Mesenchymal stem cell (in vitro differentiated cells and primary cell): ENCODE results near the gene PPP2R5B.

Source experiments
- DNase-seq: peaks from one replicate; pipeline ENCODE4 v3.0.0-alpha.2; 2013
- H2AFZ ChIP-seq: one replicate; pipeline ENCODE4 v1.6.1; 2013; ENCODE audit warnings: low read depth, mild to moderate bottlenecking, control low read depth, inconsistent platforms, low read length, moderate library complexity
- H2AK5ac ChIP-seq: 2 replicates; pipeline ENCODE4 v1.6.1; 2013; ENCODE audit warnings: low read length, moderate library complexity, mild to moderate bottlenecking, inconsistent platforms; ENCODE audit not compliant: severe bottlenecking
- H2BK120ac ChIP-seq: one replicate; pipeline ENCODE4 v1.6.1; 2013; ENCODE audit warnings: low read depth, mild to moderate bottlenecking, inconsistent platforms, low read length, moderate library complexity
- H2BK12ac ChIP-seq, 2 experiments: one replicate each; pipeline ENCODE4 v1.6.1; 2013; ENCODE audit warnings: inconsistent platforms in 2 of 2, low read length in 2 of 2, mild to moderate bottlenecking in 2 of 2, moderate library complexity in 2 of 2, control low read depth in 1 of 2
- H2BK15ac ChIP-seq: one replicate; pipeline ENCODE4 v1.6.1; 2013; ENCODE audit warnings: mild to moderate bottlenecking, low read depth, inconsistent platforms; ENCODE audit not compliant: poor library complexity, severe bottlenecking
- H2BK5ac ChIP-seq: 2 replicates; pipeline ENCODE4 v1.6.1; 2013; ENCODE audit warnings: low read depth, mild to moderate bottlenecking, low read length, control low read depth, inconsistent platforms; ENCODE audit not compliant: poor library complexity, severe bottlenecking
- H3K14ac ChIP-seq, 2 experiments: one replicate each; pipeline ENCODE4 v1.6.1; 2013; ENCODE audit warnings: inconsistent platforms in 2 of 2, low read length in 2 of 2, control low read depth in 1 of 2, mild to moderate bottlenecking in 1 of 2, moderate library complexity in 1 of 2
- H3K18ac ChIP-seq, 2 experiments: one replicate each; pipeline ENCODE4 v1.6.1; 2013; ENCODE audit warnings: inconsistent platforms in 2 of 2, low read length in 2 of 2, control low read depth in 1 of 2, low read depth in 1 of 2, mild to moderate bottlenecking in 1 of 2
- H3K23ac ChIP-seq, 2 experiments: one replicate each; pipeline ENCODE4 v1.6.1; 2013; ENCODE audit warnings: inconsistent platforms in 2 of 2, low read length in 2 of 2, mild to moderate bottlenecking in 2 of 2, moderate library complexity in 2 of 2, control low read depth in 1 of 2
- H3K27ac ChIP-seq: 2 replicates; pipeline ENCODE4 v1.5.1; 2013; ENCODE audit warnings: mild to moderate bottlenecking, moderate library complexity, low read length, control low read depth, inconsistent platforms; ENCODE audit not compliant: poor library complexity, severe bottlenecking
- H3K27me3 ChIP-seq, 2 experiments: 2 replicates each; pipeline versions ENCODE4 v1.6.1 to v1.7.0; 2013; ENCODE audit warnings: low read length in 2 of 2, mild to moderate bottlenecking in 2 of 2, moderate library complexity in 2 of 2, control low read depth in 1 of 2, inconsistent platforms in 1 of 2; ENCODE audit not compliant: control insufficient read depth in 1 of 2, insufficient read depth in 1 of 2
- H3K36me3 ChIP-seq, 2 experiments: 2 replicates each; pipeline versions ENCODE4 v1.6.1 to v1.7.0; 2013; ENCODE audit warnings: low read length in 2 of 2, control low read depth in 1 of 2, inconsistent platforms in 1 of 2, low read depth in 1 of 2, mild to moderate bottlenecking in 1 of 2; ENCODE audit not compliant: insufficient read depth in 2 of 2, control insufficient read depth in 1 of 2
- H3K4ac ChIP-seq, 2 experiments: one replicate each; pipeline ENCODE4 v1.6.1; 2013; ENCODE audit warnings: inconsistent platforms in 2 of 2, low read length in 2 of 2, mild to moderate bottlenecking in 2 of 2, moderate library complexity in 2 of 2, control low read depth in 1 of 2, low read depth in 1 of 2
- H3K4me1 ChIP-seq: 2 replicates; pipeline ENCODE4 v1.6.1; 2013; ENCODE audit warnings: low read depth, low read length, control low read depth; ENCODE audit not compliant: control insufficient read depth, insufficient read depth
- H3K4me2 ChIP-seq: 2 replicates; pipeline ENCODE4 v1.6.1; 2013; ENCODE audit warnings: low read length, mild to moderate bottlenecking, inconsistent platforms; ENCODE audit not compliant: poor library complexity, severe bottlenecking
- H3K4me3 ChIP-seq, 2 experiments: 2 replicates each; pipeline versions ENCODE4 v1.5.1 to v1.7.0; 2013; ENCODE audit warnings: low read length in 2 of 2, mild to moderate bottlenecking in 2 of 2, control low read depth in 1 of 2, low read depth in 1 of 2; ENCODE audit not compliant: insufficient read depth in 1 of 2
- H3K79me1 ChIP-seq: replicated peaks from 2 replicates; pipeline ENCODE4 v1.6.1; 2013; ENCODE audit warnings: mild to moderate bottlenecking, control low read depth, low read length, inconsistent platforms; ENCODE audit not compliant: poor library complexity, severe bottlenecking
- H3K9ac ChIP-seq: 2 replicates; pipeline ENCODE4 v1.7.0; 2013; ENCODE audit warnings: mild to moderate bottlenecking, low read length, moderate library complexity
- H3K9me3 ChIP-seq: 2 replicates; pipeline ENCODE4 v1.7.0; 2013; ENCODE audit warnings: mild to moderate bottlenecking, low read length; ENCODE audit not compliant: control insufficient read depth
- H4K8ac ChIP-seq: one replicate; pipeline ENCODE4 v1.6.1; 2013; ENCODE audit warnings: inconsistent platforms, mild to moderate bottlenecking, low read length, moderate library complexity
- H4K91ac ChIP-seq: one replicate; pipeline ENCODE4 v1.6.1; 2013; ENCODE audit warnings: mild to moderate bottlenecking, low read length, inconsistent platforms
- WGBS: methylation state at CpG from one replicate; pipeline ENCODE4 v1.1.7; 2013; ENCODE audit warnings: mixed read lengths; 5-methylcytosine and 5-hydroxymethylcytosine counted together

The PPP2R5B gene

DNA sequence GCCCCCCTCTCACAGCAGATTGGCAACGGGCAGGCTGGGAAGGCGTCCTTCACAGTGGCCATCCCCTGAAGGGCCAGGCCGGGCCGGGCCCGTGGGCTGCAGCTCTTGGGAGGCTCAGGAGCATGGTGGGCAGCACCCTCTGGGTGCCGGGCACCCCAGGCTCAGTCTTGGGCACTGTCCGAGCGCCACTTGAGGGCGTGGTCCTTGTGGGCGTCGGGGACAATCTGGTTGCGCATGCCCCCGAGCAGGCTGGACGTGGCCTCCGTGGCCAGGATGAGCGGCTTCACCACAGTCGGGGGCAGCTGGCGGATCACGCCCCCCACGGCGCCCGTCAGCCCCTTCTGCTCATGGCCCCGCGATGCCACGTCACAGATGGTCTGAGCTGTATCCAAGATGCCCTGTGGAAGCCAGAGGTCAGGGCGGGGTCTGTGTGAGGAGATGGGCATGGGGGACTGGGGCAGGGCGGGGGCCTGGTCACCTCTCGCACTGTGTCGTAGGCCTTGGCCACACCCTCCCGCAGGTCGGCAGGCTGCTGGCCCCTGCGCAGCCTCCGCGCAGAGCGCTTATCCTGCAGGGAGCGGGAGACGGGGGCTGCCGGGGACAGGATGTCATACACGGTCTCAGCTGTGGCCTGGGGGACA is 29.6 kb upstream of the PPP2R5B start:
- Histone ChIP-seq H3K14ac (no peak overlapping the region), H3K9me3 (no peaks in the 10 kb centered on the region), H2BK12ac (no peak overlapping the region), H3K4me3 (no peak overlapping the region), H3K4me2 (no peak overlapping the region), H3K4ac (no peak overlapping the region), H2BK15ac (no peak overlapping the region), H4K91ac (no peak overlapping the region), H4K8ac (no peak overlapping the region), H3K18ac (no peak overlapping the region), H3K9ac (no peak overlapping the region), H3K23ac (no peak overlapping the region), H3K27ac (no peak overlapping the region), H2BK5ac (no peak overlapping the region), H2AFZ (no peak overlapping the region), H3K36me3 (peaks cover 47 to 51% of the 10 kb centered on the region in 2 experiments), H3K4me1 (peaks cover 14% of the 10 kb centered on the region), H2BK120ac (no peak overlapping the region), H2AK5ac (no peak overlapping the region), H3K79me1 (peaks cover 1% of the 10 kb centered on the region), H3K27me3 (no peaks in the 10 kb centered on the region)
- 94% methylated on average over 39 of the region's 39 CpGs for WGBS
- DNase-seq, result no peak

DNA sequence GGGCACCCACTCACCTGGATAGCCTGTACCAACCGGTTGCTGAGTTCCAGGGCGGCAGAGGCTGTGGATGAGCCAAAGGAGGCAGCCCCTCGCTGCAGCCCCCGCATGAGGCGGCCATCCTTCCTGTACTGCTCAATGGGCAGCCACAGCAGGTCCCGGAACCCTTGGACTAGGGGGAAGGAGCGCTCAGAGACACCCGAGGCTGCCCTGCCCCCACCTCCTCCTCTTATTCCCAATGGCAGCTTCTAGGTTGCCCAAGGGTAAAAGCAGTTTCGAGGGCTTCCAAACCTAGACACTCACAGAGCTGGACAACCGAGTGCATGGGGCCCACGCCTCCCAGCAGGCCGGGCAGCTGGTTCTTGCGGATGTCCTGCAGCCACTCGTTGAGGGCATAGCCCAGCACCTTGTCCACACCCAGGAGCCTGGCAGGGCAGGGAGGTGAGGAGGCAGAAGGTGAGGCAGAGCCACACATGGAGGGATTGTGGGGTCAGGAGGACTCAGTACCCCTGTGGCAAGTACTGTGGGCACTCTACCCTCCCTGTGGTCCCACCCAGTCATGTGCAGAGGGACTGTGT is 28.0 kb upstream of the PPP2R5B start:
- H2BK120ac ChIP-seq, result no peak overlapping the region
- H3K4me2 ChIP-seq, result no peak overlapping the region
- no peak overlapping the region for H3K4ac ChIP-seq
- H2BK15ac ChIP-seq, result no peak overlapping the region
- H3K23ac ChIP-seq, result no peak overlapping the region
- H4K8ac ChIP-seq, result no peak overlapping the region
- H2BK12ac ChIP-seq, result no peak overlapping the region
- H3K9me3 ChIP-seq, result no peaks in the 10 kb centered on the region
- no peak overlapping the region for H3K18ac ChIP-seq
- no peak overlapping the region for H4K91ac ChIP-seq
- no peak overlapping the region for H3K14ac ChIP-seq
- no peak overlapping the region for H3K4me3 ChIP-seq
- 91% methylated on average over 14 of the region's 14 CpGs for WGBS
- no peak overlapping the region for H3K9ac ChIP-seq
- peaks cover 63 to 67% of the 10 kb centered on the region in 2 experiments for H3K36me3 ChIP-seq
- H3K27ac ChIP-seq, result no peak overlapping the region
- peaks cover 2% of the 10 kb centered on the region for H3K79me1 ChIP-seq
- H3K27me3 ChIP-seq, result no peaks in the 10 kb centered on the region
- H2BK5ac ChIP-seq, result no peak overlapping the region
- H2AK5ac ChIP-seq, result no peak overlapping the region
- peaks cover 17% of the 10 kb centered on the region for H3K4me1 ChIP-seq
- no peak for DNase-seq
- no peak overlapping the region for H2AFZ ChIP-seq

DNA sequence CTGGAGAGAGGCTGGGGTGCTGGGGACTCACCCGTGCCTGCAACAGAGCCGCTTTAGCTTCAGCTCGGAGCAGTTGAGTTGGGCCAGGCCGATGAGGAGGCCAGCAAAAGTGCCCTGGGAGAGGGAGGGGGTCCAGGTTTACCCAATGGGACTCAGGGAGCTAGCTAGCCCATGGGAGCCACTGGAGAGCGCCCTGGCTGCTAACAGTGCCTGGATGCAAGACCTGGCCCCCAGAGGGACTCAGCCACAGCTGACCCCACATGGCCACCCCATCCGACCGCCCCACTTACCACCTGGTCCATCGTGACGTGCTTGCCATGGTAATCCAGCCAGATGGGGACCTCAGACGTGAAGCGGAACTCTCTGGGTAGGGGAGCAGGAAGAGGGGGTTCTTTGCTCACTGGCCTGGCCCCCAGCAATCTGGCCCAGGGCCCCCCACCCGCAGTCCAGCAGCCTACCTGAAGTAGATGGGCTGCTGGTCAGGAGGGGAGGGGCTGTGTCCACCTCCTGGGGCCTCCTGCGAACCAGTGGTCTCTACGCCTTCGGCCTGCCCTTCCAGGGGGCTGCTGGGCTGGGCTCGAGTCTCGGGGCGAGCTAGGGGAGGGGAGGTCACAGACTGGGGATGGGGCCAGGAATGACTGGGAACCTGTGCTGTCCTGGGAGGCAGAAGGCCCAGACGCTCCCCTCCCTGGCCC is 27.0 kb upstream of the PPP2R5B start:
- no peak overlapping the region for H3K18ac ChIP-seq
- H3K14ac ChIP-seq, result no peak overlapping the region
- H3K4me2 ChIP-seq, result no peak overlapping the region
- peaks cover 71 to 77% of the 10 kb centered on the region in 2 experiments for H3K36me3 ChIP-seq
- H2AFZ ChIP-seq, result no peak overlapping the region
- no peak overlapping the region for H2BK12ac ChIP-seq
- no peak overlapping the region for H3K4me3 ChIP-seq
- no peak overlapping the region for H3K4ac ChIP-seq
- H2BK5ac ChIP-seq, result no peak overlapping the region
- 96% methylated on average over 18 of the region's 19 CpGs for WGBS
- no peaks in the 10 kb centered on the region for H3K9me3 ChIP-seq
- H3K79me1 ChIP-seq, result peaks cover 3% of the 10 kb centered on the region
- H3K4me1 ChIP-seq, result peaks cover 17% of the 10 kb centered on the region
- H2BK120ac ChIP-seq, result no peak overlapping the region
- no peak overlapping the region for H3K27ac ChIP-seq
- no peak overlapping the region for H2BK15ac ChIP-seq
- DNase-seq, result no peak
- H3K23ac ChIP-seq, result no peak overlapping the region
- no peak overlapping the region for H3K9ac ChIP-seq
- no peaks in the 10 kb centered on the region for H3K27me3 ChIP-seq
- no peak overlapping the region for H4K8ac ChIP-seq
- no peak overlapping the region for H2AK5ac ChIP-seq
- no peak overlapping the region for H4K91ac ChIP-seq

DNA sequence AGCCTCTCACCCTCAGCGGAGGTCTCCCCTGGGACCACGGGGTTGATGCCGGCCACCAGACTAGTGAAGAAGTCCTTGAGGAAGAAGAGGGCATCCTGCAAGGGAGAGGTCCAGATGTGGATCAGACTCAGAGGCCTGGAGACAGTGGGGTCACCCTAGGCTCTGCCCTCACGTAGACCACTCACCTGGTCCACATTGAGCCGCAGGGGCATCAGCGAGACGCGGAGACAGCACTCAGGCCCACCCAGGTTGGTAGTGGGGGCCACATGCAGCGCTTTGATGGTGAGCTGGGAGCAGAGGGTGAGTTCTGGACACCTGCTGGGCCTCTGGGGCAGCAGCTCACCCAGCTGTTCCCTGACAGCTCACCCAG is 26.4 kb upstream of the PPP2R5B start:
- Histone ChIP-seq H3K18ac (no peak overlapping the region), H3K27me3 (no peaks in the 10 kb centered on the region), H4K91ac (no peak overlapping the region), H3K4me2 (no peak overlapping the region), H2BK15ac (no peak overlapping the region), H2AFZ (no peak overlapping the region), H2BK5ac (no peak overlapping the region), H3K14ac (no peak overlapping the region), H3K27ac (no peak overlapping the region), H2AK5ac (no peak overlapping the region), H3K36me3 (peaks cover 76 to 82% of the 10 kb centered on the region in 2 experiments), H3K79me1 (peaks cover 3% of the 10 kb centered on the region), H2BK12ac (no peak overlapping the region), H3K23ac (no peak overlapping the region), H2BK120ac (no peak overlapping the region), H3K9ac (no peak overlapping the region), H4K8ac (no peak overlapping the region), H3K9me3 (no peaks in the 10 kb centered on the region), H3K4me3 (no peak overlapping the region), H3K4ac (no peak overlapping the region), H3K4me1 (peaks cover 16% of the 10 kb centered on the region)
- no peak for DNase-seq
- 99% methylated on average over 8 of the region's 9 CpGs for WGBS
